T follicular helper cell (primary cell): ENCODE results near the gene TBP.
A peak's percentile ranks its signal among the peaks of the same experiment; 100 is the strongest.
"Not testable (repeated sequence)": the region's sequence is repeated elsewhere in the genome, so short reads cannot be mapped to it uniquely, and the experiment has no call there.

Experiments
- DNase-seq: peaks from one replicate; pipeline ENCODE4 v3.0.0-alpha.2; 2020; ENCODE audit warnings: low read depth
- total RNA-seq, 2 experiments: gene quantifications; one replicate each; lab custom pipeline; 2026; lab: John Stamatoyannopoulos, UW

Gene TBP
- total RNA-seq = 24.8 to 28.5 reads per million in 2 experiments

DNA sequence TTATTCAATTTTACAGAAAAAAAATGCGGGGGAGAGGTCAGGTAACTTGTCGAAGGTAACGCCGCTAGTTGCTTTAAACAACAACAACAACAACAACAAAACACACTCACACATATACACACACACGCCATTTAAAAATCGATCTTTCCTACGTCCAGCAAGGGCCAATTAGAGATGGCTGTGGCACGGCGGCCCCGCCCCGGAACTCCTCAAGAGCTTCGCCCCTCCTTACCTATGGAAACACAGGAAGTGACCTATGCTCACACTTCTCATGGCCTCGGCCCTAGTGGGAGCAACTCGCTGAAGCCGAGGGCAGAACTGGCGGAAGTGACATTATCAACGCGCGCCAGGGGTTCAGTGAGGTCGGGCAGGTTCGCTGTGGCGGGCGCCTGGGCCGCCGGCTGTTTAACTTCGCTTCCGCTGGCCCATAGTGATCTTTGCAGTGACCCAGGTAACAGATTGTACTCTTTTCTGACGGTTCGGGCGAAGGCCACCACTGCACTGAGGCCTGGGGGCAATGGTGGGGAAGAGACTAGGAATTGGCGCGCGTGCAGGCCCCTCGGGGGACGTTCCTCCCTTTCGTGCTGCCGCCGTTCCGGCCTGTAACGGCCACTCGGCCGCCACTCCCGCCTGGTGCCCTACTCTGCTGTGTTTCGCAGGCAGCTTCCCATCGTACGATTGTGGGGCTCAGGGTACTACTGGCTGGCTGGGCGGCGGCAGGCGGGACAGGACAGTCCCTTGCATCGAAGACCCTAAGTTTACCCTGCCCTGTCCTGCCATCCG is at the start of gene TBP:
TBP (plus strand) TSS at position 357 of the 783 bp plus-strand sequence. CDS start 2,661 bp downstream, outside the sequence.
- DNase-seq = peak; percentile 98

DNA sequence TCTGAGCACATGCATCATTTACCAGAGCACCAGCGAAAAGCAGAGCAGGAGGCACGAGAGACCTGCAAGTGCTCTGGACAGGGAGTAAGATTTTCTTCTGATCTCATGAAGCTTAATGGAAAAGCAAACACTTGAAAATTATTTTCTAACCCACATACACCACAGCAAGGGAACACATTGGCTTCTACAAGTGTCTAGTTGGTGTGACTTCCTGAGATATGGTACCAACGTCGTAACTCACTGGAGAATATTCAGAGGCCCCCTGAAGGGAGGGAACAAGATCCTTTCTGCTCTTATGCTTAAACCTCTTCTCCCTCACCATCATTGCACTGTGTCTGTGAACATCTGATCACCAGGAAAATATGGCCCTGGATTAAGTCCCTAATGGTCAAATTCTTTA is 49.7 kb upstream of the TBP start:
- DNase-seq = no peak

DNA sequence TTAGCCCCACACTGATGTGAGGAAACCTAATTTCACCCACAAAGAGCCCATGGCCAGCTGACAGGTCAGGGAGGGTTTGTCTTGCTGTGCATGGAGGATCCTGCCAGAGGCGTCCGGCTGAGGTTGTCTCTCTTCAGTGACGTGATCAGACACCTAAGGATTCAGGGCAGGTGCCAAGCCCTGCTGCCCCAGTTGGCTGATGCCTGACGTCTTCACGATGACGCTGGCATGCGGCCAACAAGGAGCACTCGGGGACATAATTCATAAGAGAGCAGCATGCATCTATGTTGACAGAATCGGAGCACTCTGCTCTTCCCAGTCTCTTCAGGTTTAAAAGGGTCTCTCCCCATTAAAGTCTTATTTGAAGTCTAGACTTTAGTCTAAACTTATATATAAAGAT is 48.9 kb upstream of the TBP start:
- DNase-seq = no peak

DNA sequence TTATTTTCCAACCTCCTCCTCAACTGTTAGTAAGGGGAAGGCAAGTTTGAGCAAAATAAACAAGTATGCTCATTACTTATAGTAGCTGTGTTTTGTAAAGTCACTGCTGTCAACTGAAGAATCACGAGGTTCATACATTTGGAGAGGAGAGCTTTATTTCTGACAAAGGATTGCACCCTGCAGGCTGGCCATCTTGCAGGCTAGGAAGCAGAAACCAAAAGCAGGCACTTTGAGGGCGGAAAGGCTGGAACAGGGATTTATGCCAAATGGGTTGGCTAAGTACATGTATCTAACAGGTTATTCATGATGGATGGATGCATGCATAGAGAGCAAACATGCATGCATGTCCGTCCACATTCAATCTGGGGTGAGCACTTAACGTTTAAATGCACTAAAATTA is 47.7 kb upstream of the TBP start:
- no peak for DNase-seq

DNA sequence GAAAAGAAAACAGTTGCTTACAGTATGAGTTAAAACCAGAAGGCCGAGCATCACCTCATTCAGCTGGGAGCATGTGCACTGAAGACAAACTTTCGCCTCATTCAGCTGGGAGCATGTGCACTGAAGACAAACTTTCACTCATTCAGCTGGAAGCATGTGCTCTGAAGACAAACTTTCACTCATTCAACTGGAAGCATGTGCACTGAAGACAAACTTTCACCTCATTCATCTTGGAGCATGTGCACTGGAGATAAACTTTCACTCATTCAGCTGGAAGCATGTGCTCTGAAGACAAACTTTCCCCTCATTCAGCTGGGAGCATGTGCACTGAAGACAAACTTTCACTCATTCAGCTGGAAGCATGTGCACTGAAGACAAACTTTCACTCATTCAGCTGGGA is 46.4 kb upstream of the TBP start:
- not testable (repeated sequence) for DNase-seq

DNA sequence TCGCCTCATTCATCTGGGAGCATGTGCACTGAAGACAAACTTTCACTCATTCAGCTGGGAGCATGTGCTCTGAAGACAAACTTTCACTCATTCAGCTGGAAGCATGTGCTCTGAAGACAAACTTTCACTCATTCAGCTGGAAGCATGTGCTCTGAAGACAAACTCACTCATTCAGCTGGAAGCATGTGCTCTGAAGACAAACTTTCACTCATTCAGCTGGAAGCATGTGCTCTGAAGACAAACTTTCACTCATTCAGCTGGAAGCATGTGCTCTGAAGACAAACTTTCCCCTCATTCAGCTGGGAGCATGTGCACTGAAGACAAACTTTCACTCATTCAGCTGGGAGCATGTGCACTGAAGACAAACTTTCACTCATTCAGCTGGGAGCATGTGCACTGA is 45.9 kb upstream of the TBP start:
- DNase-seq = not testable (repeated sequence)

DNA sequence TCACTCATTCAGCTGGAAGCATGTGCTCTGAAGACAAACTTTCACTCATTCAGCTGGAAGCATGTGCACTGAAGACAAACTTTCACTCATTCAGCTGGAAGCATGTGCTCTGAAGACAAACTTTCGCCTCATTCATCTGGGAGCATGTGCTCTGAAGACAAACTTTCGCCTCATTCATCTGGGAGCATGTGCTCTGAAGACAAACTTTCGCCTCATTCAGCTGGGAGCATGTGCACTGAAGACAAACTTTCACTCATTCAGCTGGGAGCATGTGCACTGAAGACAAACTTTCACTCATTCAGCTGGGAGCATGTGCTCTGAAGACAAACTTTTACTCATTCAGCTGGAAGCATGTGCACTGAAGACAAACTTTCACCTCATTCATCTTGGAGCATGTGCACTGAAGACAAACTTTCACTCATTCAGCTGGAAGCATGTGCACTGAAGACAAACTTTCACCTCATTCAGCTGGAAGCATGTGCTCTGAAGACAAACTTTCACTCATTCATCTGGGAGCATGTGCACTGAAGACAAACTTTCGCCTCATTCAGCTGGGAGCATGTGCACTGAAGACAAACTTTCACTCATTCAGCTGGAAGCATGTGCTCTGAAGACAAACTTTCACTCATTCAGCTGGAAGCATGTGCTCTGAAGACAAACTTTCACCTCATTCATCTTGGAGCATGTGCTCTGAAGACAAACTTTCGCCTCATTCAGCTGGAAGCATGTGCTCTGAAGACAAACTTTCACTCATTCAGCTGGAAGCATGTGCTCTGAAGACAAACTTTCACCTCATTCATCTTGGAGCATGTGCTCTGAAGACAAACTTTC is 45.1 kb upstream of the TBP start:
- DNase-seq = not testable (repeated sequence)

DNA sequence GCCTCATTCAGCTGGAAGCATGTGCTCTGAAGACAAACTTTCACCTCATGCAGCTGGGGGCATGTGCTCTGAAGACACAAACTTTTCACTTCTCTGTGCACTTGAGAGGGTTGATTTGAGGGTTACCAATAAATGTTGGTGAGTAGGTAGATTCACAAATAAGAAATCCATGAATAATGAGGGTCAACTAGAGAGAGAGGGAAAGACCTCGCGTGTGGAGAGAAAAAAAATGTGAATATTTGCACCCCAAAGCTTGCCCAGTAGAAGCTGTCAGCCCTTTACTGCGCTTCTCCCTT is 44.5 kb upstream of the TBP start:
- no peak for DNase-seq

DNA sequence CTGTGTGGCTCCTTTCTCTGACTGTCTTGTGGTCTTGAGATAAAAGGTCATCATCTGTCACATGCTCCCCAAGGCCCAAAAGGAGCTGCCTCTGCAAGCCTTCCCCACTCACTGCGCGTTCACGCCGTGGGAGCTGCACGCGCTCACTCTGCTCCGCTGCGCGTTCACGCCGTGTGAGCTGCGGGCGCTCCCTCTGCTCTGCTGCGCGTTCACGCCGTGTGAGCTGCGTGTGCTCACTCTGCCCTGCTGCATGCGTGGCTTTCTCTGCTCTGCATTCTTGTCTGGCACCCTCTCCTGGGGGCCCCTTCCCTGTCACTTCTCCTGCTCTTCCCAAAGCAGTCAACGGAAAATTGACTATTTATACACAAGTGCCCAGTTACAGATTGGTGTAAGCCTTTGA is 43.5 kb upstream of the TBP start:
- DNase-seq = no peak

DNA sequence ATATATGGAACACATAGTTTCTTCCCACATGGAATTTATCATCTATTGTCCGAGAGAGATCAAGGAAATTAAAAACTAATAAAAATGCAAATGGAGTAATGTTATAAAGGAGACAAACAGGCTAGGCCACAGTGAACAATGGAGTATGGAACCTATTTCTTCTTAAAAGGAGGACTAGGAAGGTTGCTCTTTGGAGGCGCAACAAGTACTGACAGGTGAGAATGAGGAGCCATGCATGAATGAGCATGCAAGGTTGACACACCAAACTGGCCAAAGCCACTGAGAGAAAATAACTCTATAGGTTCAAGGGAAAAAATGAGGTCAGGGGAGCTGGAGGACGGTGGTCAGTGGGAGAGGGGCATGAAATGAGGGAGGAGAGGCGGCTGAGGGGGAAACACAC is 41.9 kb upstream of the TBP start:
- DNase-seq = no peak

DNA sequence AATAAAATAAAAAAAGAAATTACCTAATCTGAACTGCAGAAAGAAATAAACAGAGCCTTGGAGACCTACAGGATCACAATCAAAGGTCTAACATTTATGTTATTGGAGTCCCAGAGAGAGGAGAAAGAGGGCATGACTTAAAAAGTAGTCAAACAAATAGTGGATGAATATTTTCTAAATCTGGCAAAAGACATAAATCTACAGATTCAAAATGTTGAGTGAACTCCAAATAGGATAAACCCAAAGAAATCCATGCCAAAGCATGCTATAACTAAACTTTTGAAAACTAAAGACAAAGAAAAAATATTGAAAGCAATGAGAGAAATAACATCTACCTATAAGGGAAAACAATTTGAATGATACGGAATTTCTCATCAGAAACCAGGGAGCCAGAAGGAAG is 39.3 kb upstream of the TBP start:
- DNase-seq = no peak

DNA sequence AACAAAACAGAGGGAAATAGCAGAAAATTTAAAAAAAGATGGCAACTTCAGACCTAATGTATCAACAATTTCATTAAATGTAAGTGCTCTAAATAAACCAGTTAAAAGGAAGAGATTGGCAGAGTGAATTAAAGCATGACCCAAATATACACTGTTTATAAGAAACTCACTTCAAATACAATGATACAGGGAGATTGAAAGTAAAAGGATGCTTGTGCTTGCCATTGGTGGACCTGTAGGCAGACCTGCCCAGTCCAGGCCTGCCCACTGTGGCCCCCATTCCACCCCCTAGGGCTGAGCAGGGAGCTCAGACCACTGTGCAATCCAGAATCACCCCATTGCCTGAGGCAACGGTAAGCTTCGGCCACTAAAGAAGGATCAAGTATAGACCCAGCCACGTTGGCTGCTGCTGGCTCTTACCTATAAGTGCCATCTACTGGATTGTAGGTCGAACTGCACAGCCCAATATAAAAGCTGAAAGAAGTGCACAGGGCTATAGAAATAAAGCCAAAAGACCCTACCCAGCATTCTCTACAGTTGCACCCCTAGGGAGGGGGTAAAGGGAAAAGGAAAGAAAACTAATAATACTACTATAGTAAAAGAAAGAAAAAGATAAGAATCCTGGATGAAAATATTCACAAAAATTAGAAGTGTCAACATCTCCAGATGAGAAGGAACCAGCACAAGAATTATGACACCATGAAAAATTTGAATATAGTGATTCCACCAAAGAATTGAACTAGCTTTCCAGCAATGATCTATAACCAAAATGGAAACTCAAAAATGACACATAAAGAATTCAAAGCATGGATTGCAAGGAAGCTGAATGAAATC is 37.2 kb upstream of the TBP start:
- DNase-seq = peak; percentile 3

DNA sequence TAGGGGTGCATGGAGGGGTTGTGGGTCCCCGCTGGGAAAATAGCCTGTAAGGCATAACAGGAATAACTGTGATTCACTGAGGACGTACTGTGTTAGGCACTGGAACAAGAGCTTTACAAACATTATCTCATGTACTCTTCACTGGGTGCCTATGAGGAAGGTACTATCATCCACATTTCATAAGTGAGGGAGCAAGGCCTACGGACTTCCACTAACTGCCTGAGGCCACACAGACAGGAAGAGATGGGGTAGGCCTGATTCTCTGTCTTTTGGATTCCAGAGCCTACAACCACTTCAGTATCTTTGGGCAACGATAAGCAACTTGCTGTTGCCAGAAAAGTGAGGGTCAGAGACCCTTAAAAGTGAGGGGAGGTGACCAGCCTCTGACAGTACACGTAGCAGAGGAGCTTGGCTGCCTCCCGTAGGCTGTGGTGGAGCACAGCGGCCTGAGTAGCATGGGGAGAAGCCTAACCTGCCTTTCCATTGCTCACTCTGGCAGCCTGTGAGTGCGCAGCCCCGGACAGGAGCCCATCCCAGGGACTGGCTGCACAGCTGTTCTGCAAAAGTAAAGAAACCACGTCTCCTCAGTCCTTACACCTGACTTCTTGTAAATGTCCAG is 31.5 kb upstream of the TBP start:
- DNase-seq = no peak

DNA sequence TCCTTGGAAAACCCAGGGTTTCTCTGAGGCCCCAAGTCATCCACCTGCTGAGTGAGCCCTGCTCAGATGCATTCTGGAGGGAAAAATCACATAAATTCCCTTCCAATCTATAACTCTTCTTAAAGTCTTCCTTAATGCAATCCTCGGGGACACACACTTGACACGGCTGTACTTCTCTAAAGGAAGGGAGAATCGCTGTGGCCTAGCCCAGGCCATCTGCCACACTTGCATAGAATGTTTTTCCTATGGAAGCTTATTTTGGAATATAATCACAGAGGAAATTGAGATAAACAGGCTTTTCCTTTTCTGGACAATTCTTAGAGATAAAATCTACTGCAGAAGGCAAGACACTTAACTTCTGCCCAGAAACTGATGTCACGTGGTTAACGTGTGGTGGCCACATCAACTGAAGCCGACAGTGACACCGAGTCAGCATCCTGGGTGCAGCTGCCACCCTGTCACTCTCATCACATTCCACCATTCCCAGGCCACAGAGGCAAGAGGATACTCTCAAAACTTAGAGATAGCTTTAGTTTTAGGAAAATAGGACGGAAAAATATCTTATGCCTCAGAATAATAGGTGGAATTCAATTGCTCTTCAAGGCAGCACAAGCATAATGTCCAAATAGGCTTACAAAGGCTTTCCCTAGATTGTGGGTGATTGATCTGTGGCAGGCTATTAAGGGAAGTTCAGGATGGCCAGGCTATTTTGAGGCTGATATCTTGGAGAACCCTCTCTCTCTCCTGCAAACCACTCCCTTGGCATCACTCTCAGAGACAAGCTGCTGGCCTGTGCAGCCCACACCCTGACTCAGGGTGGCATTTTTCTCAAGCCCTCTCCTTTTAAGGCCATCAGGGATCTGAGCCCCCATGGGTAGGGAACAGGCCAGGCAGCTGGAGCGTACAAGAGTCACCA is 30.7 kb upstream of the TBP start:
- DNase-seq = no peak

DNA sequence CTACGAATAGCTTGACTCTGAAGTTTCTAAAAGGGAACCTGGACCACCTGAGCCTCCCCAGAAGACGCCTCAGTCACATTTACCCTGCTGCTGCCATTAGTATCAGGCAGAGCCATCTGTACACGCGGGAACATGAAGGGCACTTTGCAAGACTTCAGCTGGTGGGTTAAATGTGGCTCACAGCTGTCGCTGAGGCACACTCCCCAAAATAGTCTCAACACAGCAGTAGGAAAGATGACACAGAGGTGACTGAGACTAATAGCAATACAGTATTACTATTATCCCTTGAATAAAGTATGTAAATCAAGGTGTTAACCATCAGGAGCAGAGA is 30.0 kb upstream of the TBP start:
- no peak for DNase-seq

DNA sequence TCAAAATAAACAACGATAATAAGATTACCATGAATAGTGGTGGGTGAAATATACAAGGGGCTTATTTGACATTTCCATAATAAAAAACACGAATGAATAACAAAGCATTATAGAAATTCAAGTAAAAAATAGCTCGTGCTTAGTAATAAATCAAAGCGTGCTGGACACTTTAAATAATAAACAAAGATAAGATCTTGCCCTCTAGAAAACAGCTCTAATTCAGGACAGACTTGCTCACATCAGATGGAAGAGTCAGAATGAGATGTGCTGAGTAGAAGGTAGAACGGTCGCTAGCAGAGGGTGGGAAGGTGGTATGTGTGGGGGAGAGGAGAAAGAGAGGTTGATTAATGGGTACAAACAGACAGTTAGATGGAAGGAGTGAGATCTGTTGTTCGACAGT is 28.4 kb upstream of the TBP start:
- no peak for DNase-seq

DNA sequence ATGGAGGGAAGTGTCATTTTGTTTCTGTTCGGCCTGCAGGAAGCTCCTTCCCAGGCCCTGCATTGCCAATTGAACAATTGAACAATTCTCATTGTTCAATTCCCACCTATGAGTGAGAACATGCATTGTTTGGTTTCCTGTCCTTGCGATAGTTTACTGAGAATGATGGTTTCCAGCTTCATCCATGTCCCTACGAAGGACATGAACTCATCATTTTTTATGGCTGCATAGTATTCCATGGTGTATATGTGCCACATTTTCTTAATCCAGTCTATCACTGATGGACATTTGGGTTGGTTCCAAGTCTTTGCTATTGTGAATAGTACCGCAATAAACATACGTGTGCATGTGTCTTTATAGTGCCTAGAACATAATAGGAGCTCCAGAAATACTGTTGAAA is 26.2 kb upstream of the TBP start:
- DNase-seq = not testable (repeated sequence)

DNA sequence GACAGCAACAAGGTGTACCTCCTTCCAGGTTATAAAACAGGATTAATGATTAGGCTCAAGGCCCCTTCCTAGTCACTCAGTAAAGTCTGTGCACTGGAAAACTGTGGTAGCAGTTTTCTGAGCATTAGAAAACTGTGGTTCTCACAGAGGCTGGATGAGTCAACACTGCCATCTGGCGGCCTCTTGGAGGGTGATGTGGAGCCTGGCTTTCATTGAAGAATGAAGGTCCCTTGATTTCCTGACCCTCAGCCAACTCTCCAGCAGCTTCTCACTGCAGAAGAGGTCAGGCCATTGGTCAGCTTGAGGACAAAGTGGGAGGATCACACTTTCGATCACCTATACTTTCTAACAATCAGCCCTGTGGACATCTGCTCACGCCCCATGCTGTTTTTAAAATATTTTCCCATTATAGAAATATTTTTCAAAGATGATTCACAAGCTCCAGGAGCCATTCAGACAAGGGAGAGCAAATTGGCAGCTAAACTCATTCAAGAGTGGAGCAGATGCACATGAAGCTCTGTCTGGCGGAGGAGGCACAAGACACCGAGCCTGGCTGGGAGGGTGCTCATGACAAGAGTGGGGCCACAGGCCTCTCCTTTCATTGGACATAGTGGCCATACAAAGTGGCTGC is 24.2 kb upstream of the TBP start:
- DNase-seq = peak; percentile 51

DNA sequence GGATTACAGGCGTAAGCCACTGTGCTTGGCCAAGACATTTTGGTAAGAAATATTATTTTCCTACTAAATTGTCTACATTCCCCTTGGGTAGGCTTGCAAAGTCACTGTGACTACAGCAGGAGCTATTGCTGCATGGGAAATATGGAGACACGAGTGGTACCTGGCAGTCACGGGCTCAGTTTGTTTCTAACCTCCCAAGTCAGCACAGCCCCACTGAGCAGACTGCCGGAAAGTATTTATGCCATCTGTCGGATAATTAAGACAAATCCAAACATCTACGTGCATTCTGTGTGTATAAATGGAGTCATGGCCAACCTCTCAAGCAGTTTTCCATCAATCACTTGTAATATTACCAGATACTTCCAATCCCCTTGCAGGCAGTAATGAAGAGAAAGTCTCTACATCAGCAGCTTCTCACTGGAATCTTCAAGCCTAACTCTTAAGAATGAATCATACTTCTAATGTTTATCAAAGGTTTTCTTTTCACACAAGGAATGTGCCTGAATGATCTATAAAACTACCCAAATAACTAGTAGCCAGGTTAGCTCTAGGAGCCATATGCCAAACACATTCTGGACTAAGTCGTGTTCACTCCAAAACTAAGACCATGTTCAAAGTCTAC is 21.2 kb upstream of the TBP start:
- no peak for DNase-seq

DNA sequence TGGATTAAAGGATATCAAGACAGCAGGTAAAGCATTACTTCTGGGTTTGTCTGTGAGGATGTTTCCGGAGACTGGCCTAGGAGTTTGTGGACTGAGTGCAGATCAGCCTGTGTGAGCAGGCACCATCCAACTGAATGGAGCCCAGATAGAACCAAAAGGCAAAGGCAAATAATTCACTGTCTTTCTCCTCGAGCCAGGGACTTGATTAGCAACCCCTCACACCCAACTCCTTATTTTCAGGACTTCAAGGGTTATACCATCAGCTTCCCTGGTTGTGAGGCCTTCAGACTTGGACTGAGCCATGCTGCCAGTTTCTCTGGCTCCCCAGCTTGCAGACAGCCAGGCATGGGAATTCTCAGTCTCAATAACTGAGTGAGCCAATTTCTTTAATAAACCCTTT is 20.4 kb upstream of the TBP start:
- no peak for DNase-seq
